HG02678 (cell line): ENCODE data around the gene ZNF397.
"Not testable (repeated sequence)": the region's sequence is repeated elsewhere in the genome, so short reads cannot be mapped to it uniquely, and the experiment has no call there.

Experiments
- ATAC-seq: cut with Tn5 transposase; IDR thresholded peaks from one replicate; pipeline ENCODE4 v1.9.1; 2021; ENCODE audit warnings: mild to moderate bottlenecking, moderate library complexity; ENCODE audit not compliant: unreplicated experiment

Gene ZNF397

DNA sequence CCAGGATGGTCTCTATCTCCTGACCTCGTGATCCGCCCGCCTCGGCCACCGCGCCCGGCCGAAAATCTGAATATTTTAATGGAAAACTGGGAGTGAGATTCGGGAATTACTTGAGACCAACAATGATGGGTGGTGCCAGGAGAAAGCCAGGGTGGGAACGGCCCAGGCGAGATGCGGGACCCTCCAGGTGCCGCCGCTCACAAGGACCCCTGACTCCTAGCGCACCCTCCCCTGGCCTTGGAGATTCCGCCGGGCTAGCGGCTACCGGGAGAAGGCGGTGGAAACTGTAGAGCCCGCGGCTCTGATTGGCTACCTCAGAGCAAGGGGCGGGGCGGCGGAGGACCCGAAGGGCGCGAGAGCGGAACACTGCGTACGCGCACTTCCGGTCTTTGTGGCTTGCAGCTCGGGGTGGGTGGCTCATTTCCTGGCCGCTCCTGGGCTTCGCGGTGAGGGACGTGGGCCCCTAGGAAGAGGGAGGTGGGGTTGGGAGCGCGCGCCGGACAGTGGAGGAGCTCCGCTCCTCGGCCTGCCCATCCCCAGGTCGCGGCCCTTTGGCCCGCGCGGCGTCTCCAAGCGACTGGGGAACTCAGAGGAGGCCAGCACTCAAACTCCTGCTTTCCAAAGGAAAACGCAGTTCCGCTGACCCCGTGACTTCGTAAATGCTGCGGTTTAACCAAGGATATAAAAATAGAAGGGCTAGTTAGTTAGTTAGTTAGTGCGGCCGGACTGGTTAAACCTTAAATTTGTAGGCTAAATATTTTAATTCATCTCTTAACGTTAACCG lies at the start of gene ZNF397:
ZNF397 (plus strand) TSS at position 371 of the 784 bp plus-strand sequence. CDS start 1,437 bp downstream, outside the sequence.
- peak; percentile 99 for ATAC-seq

DNA sequence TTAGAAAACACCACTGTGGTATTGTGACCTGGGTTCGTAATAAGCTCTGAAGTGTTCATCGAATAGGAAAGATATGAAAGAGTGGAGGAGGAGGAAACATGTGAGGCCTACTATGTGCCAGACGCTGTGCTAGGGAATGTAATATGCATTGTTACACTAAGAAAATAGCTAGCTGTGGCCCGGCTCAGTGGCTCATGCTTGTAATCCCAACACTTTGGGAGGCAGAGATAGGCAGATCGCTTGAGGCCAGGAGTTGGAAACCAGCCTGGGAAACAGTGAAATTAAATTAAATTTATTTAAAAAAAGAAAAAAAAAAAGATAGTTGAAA lies 49.2 kb upstream of the ZNF397 start:
- ATAC-seq: no peak

DNA sequence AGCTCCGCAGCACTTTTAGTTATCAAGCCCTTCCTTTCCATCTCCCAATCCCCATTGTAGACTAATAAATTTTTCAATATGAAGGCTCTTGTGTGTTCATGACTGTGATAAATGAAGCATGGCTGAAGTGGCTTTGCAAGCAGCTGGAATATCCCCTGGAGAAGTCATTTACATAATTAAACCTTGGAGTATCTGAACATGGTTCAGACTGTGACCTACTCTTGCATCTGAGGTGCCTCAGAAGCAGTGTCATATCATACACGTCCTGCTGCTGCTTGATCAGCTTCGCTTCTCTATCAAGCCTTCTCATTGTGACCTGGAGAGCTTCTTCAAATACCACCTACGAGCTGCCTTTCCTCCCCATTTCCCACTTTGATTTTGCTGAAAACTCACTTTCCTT lies 48.4 kb upstream of the ZNF397 start:
- no peak for ATAC-seq

DNA sequence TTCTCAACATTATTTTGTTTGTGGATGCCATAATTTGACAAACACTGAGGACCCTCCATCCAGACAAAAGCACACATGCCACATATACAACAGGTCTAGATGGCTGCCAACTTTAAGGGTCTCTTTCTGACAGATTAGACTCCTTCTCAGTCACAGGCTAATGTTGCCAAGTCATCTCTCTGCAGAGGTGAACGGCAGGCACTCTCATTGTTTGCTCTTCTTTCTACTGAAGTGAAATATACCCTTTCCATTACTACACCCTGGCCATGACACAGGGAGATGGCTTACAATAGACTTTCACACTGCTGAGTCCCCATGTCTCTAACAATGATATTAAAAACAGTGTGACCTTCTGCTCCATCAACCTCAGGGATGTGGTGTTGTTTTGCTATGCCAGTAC lies 47.5 kb upstream of the ZNF397 start:
- no peak for ATAC-seq

DNA sequence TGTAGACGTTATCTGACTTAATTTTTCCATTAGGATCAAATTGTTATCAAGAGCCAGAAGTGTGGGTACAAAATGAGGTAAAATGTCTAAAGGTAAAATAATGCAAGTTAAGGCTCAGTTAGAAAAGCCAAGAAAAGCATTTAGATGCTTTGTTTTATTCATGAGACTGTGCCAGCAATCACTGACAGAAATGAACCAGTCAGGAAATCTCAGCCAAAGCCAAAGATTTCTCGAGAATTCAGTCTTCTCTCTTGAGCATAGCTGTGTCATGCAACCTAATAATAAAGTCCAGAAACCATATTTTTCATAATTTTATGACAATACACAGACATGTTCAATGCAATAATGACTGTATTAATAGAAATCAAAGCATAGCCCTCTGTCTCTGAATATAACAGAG lies 43.5 kb upstream of the ZNF397 start:
- no peak for ATAC-seq

DNA sequence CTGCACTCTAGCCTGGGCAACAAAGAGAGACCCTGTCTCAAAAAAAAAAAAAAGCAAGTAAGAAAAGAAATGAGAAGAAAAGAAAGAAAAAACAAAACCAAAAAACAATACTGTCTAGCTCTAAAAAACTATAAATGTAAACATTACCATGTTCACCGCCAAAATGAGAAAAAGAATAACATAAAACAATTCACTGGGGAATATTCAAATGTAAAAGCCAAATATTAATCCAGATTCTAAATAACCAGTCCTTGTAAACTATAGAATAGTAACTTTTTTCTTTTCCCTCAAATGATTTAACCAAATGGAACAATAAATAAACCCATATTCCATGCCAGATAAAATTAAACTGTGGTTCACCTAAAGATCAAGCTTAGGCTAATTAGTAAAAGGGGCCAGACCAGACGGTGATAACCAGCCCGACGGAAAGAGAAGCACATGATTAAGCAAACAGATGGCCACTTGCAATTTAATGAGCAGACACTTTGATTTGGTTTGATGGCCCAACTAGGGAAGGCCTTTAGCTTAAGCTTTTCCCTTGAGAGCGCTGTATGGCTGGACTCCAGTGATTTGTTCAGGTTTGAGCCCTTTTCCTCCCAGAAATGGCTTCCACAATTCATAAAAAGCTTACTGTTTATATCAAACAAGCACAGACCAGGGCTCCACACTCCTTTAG lies 39.4 kb upstream of the ZNF397 start:
- no peak for ATAC-seq

DNA sequence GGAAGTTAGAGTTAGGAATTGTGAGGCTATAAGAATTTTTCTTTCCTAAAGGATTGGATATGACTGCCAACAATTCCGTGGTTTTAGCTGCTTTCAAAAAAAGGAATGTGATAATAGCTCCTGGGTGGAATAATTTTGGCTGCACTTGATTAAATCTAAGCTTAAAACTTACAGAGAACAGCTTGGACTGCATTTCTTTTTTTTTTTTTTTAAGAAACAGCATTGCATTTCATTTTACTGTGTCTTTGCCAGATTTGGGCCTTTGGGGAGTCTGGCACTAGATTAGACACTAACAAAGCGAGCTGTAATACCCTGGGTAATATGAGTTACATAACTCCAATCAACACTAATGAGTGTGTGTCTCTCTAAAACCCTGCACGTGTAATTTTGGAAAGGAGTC lies 37.8 kb upstream of the ZNF397 start:
- no peak for ATAC-seq

DNA sequence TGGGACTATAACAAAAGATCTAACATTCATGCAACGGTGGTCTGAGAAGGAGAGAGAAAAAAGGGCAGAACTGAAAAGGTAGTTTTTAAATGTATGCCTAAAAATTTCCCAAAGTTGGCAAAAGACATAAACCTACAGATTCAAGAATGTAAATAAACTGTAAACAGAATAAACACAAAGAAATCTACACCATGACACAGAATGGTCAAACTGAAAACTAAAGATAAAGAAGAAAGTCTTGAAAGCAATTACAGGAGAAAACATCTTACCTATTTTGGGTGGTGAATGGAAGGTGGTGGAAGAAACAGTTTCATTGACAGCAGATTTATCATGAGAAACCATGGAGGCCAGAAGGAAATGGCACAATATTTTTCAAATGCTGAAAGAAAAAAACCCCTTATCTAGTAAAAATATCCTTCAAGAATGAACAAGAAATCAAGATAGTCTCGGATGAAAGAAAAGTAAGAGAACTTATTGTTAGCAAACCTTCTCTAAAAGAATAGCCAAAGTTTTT lies 35.6 kb upstream of the ZNF397 start:
- no peak for ATAC-seq

DNA sequence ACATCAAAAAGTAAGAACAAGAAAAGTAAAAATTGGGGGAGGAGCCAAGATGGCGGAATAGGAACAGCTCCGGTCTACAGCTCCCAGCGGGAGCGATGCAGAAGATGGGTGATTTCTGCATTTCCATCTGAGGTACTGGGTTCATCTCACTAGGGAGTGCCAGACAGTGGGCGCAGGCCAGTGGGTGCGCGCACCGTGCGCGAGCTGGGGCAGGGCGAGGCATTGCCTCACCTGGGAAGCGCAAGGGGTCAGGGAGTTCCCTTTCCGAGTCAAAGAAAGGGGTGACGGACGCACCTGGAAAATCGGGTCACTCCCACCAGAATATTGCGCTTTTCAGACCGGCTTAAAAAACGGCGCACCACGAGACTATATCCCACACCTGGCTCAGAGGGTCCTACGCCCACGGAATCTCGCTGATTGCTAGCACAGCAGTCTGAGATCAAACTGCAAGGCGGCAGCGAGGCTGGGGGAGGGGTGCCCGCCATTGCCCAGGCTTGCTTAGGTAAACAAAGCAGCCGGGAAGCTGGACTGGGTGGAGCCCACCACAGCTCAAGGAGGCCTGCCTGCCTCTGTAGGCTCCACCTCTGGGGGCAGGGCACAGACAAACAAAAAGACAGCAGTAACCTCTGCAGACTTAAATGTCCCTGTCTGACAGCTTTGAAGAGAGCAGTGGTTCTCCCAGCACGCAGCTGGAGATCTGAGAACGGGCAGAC lies 34.9 kb upstream of the ZNF397 start:
- ATAC-seq: not testable (repeated sequence)

DNA sequence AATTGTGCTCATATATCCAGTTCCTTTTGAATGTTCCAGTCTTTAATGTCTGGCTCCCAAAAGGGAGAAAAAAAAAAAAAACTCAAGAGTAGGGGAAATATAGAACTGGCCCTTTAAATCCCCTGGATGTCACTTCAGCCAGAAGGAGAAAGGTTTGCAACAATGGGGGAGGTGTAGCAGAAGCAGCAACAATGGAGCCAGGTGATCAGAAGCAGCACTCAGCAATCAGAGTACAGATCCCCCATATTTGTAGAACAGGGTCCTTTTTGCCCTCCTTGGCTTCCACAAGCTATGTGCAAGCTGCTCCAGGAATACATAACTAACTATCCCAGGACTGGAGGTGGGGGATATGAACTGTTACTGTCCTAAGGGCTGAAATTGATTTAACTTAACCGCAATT lies 25.8 kb upstream of the ZNF397 start:
- ATAC-seq: no peak

DNA sequence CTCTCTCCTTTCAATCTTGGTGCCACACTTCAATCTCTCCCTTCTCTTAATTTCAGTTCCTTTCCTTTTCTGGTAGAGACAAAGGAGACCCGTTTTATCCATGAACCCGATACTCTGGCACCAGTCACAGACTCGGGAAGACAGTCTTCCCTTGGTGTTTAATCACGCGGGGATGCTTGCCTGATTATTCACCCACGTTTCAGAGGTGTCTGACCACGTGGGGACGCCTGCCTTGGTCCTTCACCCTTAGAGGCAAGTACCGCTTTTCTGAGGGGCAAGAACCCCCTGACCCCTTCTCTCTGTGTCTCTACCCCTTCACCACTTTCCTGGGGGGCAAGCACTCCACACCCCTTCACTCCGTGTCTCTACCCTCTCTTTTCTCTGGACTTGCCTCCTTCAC lies 24.2 kb upstream of the ZNF397 start:
- not testable (repeated sequence) for ATAC-seq

DNA sequence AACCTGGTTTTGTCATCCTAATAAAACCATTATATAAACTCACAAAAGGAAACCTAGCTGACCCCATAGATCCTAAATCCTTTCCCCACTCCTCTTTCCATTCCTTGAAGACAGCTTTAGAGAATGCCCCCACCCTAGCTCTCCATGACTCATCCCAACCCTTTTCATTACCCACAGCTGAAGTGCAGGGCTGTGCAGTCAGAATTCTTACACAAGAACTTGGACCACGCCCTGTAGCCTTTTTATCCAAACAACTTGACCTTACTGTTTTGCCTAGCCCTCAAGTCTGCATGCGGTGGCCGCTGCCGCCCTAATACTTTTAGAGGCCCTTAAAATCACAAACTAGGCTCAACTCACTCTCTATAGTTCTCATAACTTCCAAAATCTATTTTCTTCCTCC lies 21.5 kb upstream of the ZNF397 start:
- not testable (repeated sequence) for ATAC-seq

DNA sequence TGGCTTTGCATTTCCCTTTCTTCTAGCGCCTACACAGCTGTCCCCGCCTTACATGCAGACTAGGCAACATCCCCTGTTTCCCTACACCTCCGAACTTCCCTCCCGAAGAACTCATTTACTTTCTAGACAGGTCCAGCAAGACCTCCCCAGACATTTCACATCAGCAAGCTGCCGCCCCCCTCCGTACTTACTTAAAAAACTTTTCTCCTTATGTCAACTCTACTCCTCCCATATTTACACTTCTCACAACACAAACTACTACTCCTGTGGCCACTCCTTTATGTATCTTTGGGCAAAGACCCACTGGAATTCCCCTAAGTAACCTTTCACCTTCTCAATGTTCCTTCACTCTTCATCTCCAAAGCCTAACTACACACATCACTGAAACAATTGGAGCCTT lies 20.4 kb upstream of the ZNF397 start:
- ATAC-seq: no peak

DNA sequence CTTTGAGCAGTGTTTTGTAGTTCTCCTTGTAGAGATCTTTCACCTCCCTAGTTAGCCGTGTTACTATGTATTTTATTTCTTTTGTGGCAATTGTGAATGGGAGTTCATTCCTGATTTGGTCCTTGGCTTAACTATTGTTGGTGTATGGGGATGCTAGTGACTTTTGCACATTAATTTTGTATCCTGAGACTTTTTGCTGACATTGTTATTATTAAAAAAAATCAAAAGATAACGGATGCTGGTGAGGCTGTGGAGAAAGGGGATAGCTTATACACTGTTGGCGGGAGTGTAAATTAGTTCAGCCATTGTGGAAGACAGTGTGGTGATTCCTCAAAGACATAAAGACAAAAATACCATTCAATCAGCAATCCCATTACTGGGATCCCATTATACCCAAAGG lies 17.0 kb upstream of the ZNF397 start:
- ATAC-seq: no peak

DNA sequence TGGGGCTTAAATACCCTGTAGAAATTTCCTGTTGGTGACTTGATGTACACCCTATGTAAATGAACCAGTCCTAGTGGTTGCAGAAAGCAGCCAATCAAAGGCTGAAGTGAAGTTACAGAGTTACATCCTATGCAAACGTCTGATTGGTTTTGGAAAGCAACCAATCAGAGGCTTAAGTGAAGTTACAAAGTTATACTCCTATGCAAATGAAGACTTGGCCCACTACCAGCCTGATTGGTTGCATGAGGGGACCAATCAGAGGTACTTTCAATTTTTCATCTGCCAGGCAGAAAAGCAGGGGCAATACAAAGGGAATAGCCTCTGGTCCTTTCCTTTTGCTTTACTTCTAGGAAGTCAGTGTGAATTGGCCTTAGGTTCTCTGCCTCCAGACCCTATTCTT lies 13.6 kb upstream of the ZNF397 start:
- ATAC-seq: no peak

DNA sequence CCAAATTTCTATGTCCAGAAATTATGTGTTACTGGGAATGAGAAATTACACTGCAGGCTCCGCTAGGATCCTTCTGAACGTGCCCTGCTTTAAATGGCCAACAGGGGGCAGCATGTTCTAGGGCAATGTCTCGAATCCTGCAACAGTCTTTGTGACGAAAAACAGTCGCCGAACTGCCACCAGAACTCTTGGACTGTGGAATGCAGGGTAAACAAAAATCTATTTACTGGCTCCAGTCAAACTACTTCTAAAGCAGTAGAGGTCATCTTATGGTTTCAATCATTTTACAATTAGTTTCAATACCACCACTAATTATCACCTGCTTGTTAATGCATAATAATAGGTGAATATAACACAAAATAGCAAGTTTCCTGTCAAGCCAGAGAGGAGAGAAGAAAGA lies 9.8 kb upstream of the ZNF397 start:
- peak; percentile 91 for ATAC-seq

DNA sequence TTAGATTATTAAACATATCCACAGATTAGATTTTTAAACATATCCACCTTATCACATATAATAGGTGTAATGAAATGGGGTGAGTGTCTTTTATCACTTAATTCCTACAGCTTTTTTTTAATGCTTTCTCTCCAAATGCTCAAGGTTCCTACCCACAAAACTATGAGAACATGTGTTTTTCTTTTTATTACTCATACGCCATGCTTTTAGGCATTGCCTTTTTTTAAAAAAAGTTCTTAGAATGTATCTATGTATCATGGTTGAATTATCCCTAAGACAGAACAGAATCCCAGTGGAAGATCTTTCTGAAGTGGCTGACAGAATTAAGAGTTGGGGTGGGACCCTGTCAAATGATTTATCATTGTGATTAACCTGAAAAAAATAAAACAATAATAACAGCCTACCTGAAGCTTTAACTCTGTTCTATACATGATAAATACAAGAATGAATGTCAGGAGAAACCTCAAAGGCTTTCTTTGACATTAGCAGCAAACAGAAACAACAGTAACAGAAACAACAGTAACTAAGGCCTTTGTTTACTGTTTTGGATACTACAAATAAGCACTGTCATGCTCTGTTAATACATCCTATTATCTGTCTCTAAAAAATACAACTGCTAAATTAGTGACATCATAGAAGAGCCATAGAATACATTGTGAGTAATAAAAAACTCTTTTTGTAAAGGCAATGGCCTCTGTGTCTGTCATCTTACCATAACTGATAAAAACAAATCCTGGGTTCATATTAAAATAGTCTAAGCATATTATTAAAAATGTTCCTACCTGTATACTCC lies 4.1 kb upstream of the ZNF397 start:
- no peak for ATAC-seq

DNA sequence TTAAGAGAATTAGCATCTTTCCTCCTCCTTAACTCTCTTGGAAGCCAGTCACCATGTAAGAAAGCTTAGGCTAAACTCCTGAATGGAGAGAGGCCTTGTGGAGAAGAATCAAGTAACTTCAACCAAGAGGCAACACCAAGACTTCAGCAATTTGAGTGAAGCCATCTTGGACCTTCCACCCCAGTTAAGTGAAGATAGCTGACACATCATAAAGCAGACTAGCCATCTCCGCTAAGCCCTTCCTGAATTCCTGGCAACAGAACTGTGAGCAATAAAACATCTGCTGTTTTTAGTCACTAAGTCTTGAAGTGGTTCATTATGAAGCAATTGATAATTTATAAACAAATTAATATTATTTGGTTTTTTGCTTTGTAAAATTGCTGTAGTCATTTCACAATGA lies 1.5 kb upstream of the ZNF397 start:
- no peak for ATAC-seq

DNA sequence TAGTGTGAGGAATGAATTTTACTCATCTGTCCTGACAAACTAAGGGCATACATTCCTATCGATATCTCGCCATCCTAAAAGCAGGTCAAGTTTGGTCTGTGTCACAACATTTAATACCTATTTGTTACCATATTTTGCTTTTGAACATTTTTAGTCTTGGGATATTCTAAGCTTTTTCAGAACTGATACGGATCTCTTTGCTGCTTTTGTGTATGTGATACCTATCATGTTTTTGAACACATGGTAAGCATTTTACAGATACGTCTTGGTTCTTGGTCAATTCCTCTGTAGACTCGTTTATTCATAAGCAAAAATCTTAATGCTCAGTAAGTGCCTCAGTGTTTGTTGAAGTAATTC lies 592 bp downstream of the ZNF397 start:
- no peak for ATAC-seq

DNA sequence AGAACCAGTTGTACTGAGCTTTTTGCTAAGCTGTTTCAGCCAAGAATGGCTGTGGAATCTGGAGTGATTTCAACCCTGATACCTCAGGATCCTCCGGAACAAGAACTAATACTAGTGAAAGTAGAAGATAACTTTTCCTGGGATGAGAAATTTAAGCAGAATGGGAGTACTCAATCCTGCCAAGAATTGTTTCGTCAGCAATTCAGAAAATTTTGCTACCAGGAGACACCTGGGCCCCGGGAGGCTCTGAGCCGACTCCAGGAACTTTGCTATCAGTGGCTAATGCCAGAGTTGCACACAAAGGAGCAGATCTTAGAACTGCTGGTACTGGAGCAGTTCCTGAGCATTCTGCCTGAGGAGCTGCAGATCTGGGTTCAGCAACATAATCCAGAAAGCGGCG lies 1.6 kb downstream of the ZNF397 start:
- ATAC-seq: no peak

DNA sequence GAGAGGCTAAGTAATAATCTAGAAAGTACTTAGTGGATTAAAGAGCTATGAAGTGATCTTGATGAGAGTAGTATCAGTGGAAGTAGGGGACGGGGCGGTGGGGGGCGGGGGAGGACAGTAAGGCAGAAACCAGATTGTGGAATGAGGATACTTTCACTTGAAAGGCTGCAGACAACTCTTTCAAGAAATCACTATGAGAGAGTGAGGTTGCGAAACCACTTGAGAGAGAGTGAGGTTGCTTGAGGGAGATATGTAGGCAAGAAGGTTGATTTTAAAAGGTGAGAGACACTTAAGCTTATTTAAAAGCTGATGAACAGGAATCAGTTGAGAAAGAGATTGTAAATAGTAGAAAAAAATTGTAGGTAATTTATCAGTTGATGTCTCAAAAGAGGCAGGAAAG lies 3.8 kb downstream of the ZNF397 start:
- ATAC-seq: no peak
